Loucy (cell line): ENCODE data around the gene GP5.

Experiments
- H2AFZ ChIP-seq: fragments of 200-600 bp; sonication (generic); 2 replicates; pipeline ENCODE4 v1.6.0; 2016; ENCODE audit warnings: antibody characterized with exemption, mild to moderate bottlenecking, low read length, moderate library complexity
- H3F3A ChIP-seq: fragments of 200-600 bp; 2 replicates; pipeline ENCODE4 v1.6.0; 2016; ENCODE audit warnings: antibody characterized with exemption, low read depth, mild to moderate bottlenecking
- H3K27me3 ChIP-seq: fragments of 200-600 bp; sonication (generic); 2 replicates; pipeline ENCODE4 v1.6.1; 2014; ENCODE audit warnings: low read length, mild to moderate bottlenecking; ENCODE audit not compliant: insufficient read depth, poor library complexity, severe bottlenecking
- H3K36me3 ChIP-seq: fragments of 200-600 bp; sonication (generic); 2 replicates; pipeline ENCODE4 v1.6.1; 2016; ENCODE audit warnings: low read length; ENCODE audit not compliant: insufficient read depth
- H3K4me1 ChIP-seq: fragments of 200-600 bp; sonication (generic); 2 replicates; pipeline ENCODE4 v1.5.1; 2014; ENCODE audit warnings: low read length, mild to moderate bottlenecking; ENCODE audit not compliant: insufficient read depth, poor library complexity, severe bottlenecking
- H3K4me2 ChIP-seq: fragments of 200-600 bp; sonication (generic); 2 replicates; pipeline ENCODE4 v1.6.0; 2014; ENCODE audit warnings: antibody characterized with exemption, low read length, low read depth, mild to moderate bottlenecking; ENCODE audit not compliant: poor library complexity, severe bottlenecking
- H3K4me3 ChIP-seq: fragments of 200-600 bp; sonication (generic); 2 replicates; pipeline ENCODE4 v1.5.1; 2014; ENCODE audit warnings: low read length, mild to moderate bottlenecking, mixed read lengths; ENCODE audit not compliant: poor library complexity, severe bottlenecking
- H3K79me2 ChIP-seq: fragments of 200-600 bp; sonication (generic); 2 replicates; pipeline ENCODE4 v1.6.1; 2014; ENCODE audit warnings: low read length; ENCODE audit not compliant: insufficient read depth
- H3K9ac ChIP-seq: fragments of 200-600 bp; sonication (generic); 2 replicates; pipeline ENCODE4 v1.6.0; 2014; ENCODE audit warnings: mild to moderate bottlenecking, low read depth, low read length, moderate library complexity; ENCODE audit not compliant: poor library complexity, severe bottlenecking
- H3K9me2 ChIP-seq: fragments of 200-600 bp; sonication (generic); replicated peaks from 2 replicates; pipeline ENCODE4 v1.6.1; 2016; ENCODE audit warnings: low read depth, low read length, mixed read lengths
- H3K9me3 ChIP-seq: fragments of 200-600 bp; sonication (generic); 2 replicates; pipeline ENCODE4 v1.6.1; 2014; ENCODE audit warnings: mild to moderate bottlenecking, antibody characterized with exemption, low read length, low read depth; ENCODE audit not compliant: insufficient read depth
- H4K20me1 ChIP-seq: fragments of 200-600 bp; sonication (generic); 2 replicates; pipeline ENCODE4 v1.6.0; 2014; ENCODE audit warnings: antibody characterized with exemption, low read length, mild to moderate bottlenecking; ENCODE audit not compliant: insufficient read depth, poor library complexity, severe bottlenecking
- CTCF ChIP-seq: fragments of 200-600 bp; sonication (generic); conservative IDR thresholded peaks from 2 replicates; pipeline ENCODE4 v1.5.1; 2014; ENCODE audit warnings: mild to moderate bottlenecking, antibody characterized with exemption, low read length
- EZH2phosphoT487 ChIP-seq: fragments of 200-600 bp; IDR thresholded peaks from 2 replicates; pipeline ENCODE4 v1.6.1; 2018; ENCODE audit warnings: antibody characterized with exemption, mild to moderate bottlenecking, moderate library complexity, borderline replicate concordance

Gene GP5

DNA sequence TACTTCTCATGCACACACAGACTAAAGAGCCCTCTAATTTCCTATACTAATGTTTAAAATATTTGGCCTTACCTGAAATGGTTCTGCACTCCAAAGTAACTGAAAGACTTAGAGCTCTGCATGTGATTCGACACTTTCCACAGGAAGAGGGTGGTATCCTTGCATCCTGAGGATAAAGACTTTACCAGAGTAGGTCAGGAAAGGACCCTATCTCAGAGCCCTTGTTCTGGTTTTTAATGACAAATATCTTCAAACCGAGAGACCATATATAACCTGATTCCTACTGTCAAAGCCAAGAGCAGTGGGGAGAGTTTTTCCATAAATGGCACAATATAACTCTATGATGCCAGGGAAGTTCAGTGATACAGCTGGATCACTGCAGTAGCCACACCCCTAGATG, at the start of gene GP5:
GP5 (minus strand) TSS at position 101 of the 400 bp plus-strand sequence. CDS start 984 bp downstream, outside the sequence.
- peaks cover 35% of the 10 kb centered on the region for H3K4me1 ChIP-seq
- H3K4me2 ChIP-seq: peak within 1 kb of the TSS; percentile 91
- no peaks in the 10 kb centered on the region for H4K20me1 ChIP-seq
- 0 out of 2 replicates have a peak, but pooled peaks cover 4% of the 10 kb centered on the region for H3F3A ChIP-seq
- H3K27me3 ChIP-seq: no peaks in the 10 kb centered on the region
- no peak for TF ChIP-seq EZH2phosphoT487
- H3K36me3 ChIP-seq: no peaks in the 10 kb centered on the region
- H2AFZ ChIP-seq: peak within 1 kb of the TSS; percentile 84
- peak within 1 kb of the TSS; percentile 72 for H3K4me3 ChIP-seq
- no peaks in the 10 kb centered on the region for H3K9me2 ChIP-seq
- H3K9me3 ChIP-seq: no peaks in the 10 kb centered on the region
- H3K79me2 ChIP-seq: no peaks in the 10 kb centered on the region
- peak within 1 kb of the TSS; percentile 62 for H3K9ac ChIP-seq

- Histone ChIP-seq H3K9me2 (no peaks in the 10 kb centered on the region), H3K36me3 (peaks cover 92% of the 10 kb centered on the region), H3K27me3 (no peaks in the 10 kb centered on the region), H3F3A (no peaks in the 10 kb centered on the region), H3K79me2 (no peaks in the 10 kb centered on the region), H4K20me1 (no peaks in the 10 kb centered on the region), H3K4me3 (no peak overlapping the region), H2AFZ (no peak overlapping the region), H3K9ac (no peak overlapping the region), H3K4me1 (no peaks in the 10 kb centered on the region), H3K9me3 (no peaks in the 10 kb centered on the region), H3K4me2 (no peak overlapping the region)
- TF ChIP-seq EZH2phosphoT487 (no peak), CTCF (no peak)
Observed at GRCh38 chr3:194447657-194448056, 48.6 kb upstream of the GP5 start.

- TF ChIP-seq CTCF: no peak
- TF ChIP-seq EZH2phosphoT487: no peak
- Histone ChIP-seq H3K4me1 (no peaks in the 10 kb centered on the region), H3K9me3 (no peaks in the 10 kb centered on the region), H3K4me3 (no peak overlapping the region), H3K9ac (no peak overlapping the region), H3K9me2 (no peaks in the 10 kb centered on the region), H3F3A (no peaks in the 10 kb centered on the region), H3K27me3 (no peaks in the 10 kb centered on the region), H4K20me1 (no peaks in the 10 kb centered on the region), H2AFZ (no peak overlapping the region), H3K4me2 (no peak overlapping the region), H3K79me2 (no peaks in the 10 kb centered on the region), H3K36me3 (peaks cover 91% of the 10 kb centered on the region)
Observed at GRCh38 chr3:194447161-194447560, 48.1 kb upstream of the GP5 start.

GRCh38 chr3:194446754-194447153, 47.7 kb upstream of the GP5 start:
- H3K9ac ChIP-seq: no peak overlapping the region
- H3F3A ChIP-seq: no peaks in the 10 kb centered on the region
- peaks cover 88% of the 10 kb centered on the region for H3K36me3 ChIP-seq
- no peaks in the 10 kb centered on the region for H3K9me3 ChIP-seq
- no peak overlapping the region for H3K4me2 ChIP-seq
- no peak for TF ChIP-seq CTCF
- TF ChIP-seq EZH2phosphoT487: no peak
- no peaks in the 10 kb centered on the region for H4K20me1 ChIP-seq
- H2AFZ ChIP-seq: no peak overlapping the region
- H3K4me3 ChIP-seq: no peak overlapping the region
- H3K79me2 ChIP-seq: no peaks in the 10 kb centered on the region
- no peaks in the 10 kb centered on the region for H3K27me3 ChIP-seq
- no peaks in the 10 kb centered on the region for H3K4me1 ChIP-seq
- no peaks in the 10 kb centered on the region for H3K9me2 ChIP-seq
